Measurements from ENCODE around the gene OR1S2. TPM values are rescaled to one million over a fixed set of nuclear protein-coding genes. Genes with fewer than 3 reads are reported as not detected.

Gene OR1S2
- total RNA-seq, 4 donors from 2014 or later, result not detected

GRCh38 chr11:58195939-58196338 lies 8.0 kb downstream of the OR1S2 start:
- no peak for DNase-seq (ENCODE audit: low spot score)
- ATAC-seq (ENCODE audit: low FRiP score), result no peak
- no peak for TF ChIP-seq CTCF (IDR thresholded peaks at IDR 0.05)

DNA sequence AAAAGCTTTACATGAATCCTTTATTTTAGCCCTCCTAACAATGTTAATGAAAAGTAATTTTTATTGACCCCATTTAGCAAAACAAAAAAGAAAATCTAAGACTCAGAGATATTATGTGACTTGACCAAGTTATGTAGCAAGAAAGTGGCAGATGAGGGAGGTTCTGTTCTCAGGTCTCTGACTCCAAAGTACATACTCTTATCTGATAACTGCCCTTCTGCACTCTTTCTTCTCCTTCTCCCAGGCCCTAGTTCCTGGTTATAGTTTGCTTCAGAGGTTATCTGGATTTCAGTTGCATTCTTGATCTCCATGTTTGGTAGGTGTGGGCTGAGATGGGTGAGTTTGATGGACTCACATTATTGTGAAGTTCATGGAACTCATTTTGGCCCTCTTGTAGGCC lies 10.6 kb downstream of the OR1S2 start:
- TF ChIP-seq CTCF (IDR thresholded peaks at IDR 0.05), result no peak
- no peak for DNase-seq (ENCODE audit: low spot score)
- ATAC-seq (ENCODE audit: low FRiP score), result no peak

- DNase-seq (ENCODE audit: low spot score) (no peak), ATAC-seq (ENCODE audit: low FRiP score) (no peak)
- TF ChIP-seq CTCF (IDR thresholded peaks at IDR 0.05), result no peak
These were observed 11.7 kb downstream of the OR1S2 start for GRCh38 chr11:58192229-58192628.

DNA sequence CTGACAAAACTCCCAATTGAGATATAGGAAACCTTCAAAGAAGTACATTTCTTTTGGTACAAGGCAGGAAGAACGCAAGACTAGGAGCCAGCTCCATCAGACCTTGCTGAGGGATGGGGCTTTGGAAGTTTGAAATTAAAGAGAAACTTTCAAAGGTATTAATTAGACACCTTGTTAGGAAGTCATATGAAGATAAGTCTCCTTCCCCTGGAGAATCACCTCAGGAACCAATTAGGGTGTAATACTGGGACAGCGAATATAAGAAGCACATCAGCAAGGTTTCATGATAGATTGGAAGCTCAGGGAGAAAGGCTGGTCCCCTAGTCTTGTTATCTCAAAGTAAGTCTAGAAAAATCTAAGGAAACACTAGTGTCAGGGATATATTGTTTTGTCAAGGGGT lies 15.2 kb downstream of the OR1S2 start, which contains the start of gene OR9Q2:
Gene OR9Q2, plus strand, starts transcription at position 301 of the 400 bp plus-strand sequence. CDS start 1,421 bp downstream, outside the sequence.
- ATAC-seq (ENCODE audit: low FRiP score) (no peak), DNase-seq (ENCODE audit: low spot score) (no peak)
- no peak for TF ChIP-seq CTCF (IDR thresholded peaks at IDR 0.05)

DNA sequence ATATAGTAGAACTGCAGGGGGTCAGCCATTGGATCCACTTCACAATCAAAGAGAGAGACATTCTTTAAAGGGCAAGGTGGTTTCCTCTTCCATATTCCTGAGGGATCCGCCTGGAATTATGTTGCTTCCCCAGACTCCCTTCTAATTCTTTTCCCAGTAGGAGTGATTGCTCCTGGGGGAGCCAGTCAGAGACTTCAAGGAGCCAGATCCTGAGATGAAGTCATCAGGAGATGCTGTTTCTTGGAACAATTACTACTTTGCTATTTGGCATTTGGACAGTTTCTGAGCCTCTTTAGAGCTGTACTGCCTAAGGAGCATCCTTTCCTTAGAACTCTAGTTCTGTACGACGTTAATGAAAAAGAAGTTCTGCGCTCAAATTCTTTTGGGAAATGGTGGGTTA lies 17.0 kb downstream of the OR1S2 start:
- no peak for TF ChIP-seq CTCF (IDR thresholded peaks at IDR 0.05)
- DNase-seq (ENCODE audit: low spot score) (no peak), ATAC-seq (ENCODE audit: low FRiP score) (no peak)

DNA sequence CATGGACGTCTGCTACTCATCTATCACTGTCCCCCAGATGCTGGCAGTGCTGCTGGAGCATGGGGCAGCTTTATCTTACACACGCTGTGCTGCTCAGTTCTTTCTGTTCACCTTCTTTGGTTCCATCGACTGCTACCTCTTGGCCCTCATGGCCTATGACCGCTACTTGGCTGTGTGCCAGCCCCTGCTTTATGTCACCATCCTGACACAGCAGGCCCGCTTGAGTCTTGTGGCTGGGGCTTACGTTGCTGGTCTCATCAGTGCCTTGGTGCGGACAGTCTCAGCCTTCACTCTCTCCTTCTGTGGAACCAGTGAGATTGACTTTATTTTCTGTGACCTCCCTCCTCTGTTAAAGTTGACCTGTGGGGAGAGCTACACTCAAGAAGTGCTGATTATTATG lies 24.3 kb downstream of the OR1S2 start:
- ATAC-seq (ENCODE audit: low FRiP score), result no peak
- no peak for TF ChIP-seq CTCF (IDR thresholded peaks at IDR 0.05)
- no peak for DNase-seq (ENCODE audit: low spot score)

GRCh38 chr11:58178444-58178843 lies 25.5 kb downstream of the OR1S2 start:
- no peak for DNase-seq (ENCODE audit: low spot score)
- ATAC-seq (ENCODE audit: low FRiP score), result no peak
- no peak for TF ChIP-seq CTCF (IDR thresholded peaks at IDR 0.05)
